HG03457 (cell line): Measurements from ENCODE around the gene ABCB9.

Experiments
- ATAC-seq: cut with Tn5 transposase; IDR thresholded peaks from one replicate; pipeline ENCODE4 v1.9.1; 2021; ENCODE audit warnings: moderate number of reproducible peaks; ENCODE audit not compliant: unreplicated experiment

ABCB9 gene

DNA sequence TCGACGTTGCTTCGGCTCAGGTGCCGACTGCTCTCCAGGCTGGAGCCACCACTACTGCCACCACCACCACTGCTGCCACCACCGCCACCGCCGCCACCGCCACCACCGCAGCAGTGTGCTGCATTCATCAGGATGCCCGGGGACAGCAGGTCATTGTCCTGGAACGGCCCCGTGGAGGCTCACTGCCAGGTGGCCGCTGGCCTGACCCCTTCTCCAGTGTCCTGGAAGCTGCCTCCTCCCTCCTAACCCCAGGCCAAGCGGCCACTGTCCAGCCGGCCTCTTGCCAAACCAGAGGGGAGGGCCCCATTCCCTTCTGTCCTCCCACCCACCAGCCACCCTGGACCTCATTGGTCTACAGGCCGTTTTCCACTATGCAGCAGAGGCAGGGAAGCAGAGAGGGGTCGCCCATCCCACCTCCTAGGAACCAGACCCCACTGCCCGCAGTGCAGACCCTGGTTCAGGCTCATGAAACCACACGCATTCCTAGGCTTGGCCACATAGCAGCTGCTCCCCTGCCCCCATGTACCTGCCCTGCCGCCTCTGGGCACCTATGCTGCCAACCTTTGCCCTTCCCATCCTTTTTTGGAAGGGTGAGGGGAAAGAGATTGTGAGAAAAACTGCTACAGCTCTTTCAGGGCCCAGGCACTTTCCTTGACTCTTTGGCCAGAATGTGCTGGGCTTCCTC lies 29.4 kb upstream of the ABCB9 start:
- no peak for ATAC-seq

DNA sequence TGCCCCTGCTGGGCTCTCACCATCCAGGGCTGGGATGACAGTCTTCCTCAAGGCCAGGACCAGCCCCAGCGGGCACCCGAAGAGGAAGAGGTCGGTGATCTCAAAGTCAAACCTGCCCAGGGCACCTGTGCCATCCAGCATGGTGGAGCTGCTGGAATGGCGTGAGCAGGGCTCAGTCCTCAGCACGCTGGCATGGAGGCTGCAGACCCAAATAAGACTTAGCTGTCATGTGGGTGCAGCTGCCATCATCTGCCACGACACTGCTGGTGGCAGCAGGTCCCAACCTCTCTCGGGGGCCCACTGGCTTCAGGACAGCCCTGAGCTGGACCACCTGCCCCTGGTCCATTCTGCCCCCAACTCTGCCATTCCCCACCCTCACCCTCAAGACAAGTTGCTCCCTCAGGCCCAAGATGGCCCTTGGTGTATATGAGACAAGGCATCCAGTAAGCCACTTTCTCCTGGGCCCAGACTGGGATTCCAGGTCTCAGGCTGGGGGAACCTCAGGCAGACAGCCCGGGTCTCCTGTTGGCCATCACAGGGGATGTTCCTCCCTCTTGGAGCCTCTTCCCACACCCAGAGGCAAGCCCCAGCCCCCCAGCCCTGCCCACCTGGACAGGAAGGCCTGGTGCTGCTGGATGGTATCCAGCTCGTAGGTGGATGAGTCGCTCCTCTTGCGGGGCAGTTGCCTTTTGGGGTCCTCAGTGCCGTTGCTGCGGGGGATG lies 28.7 kb upstream of the ABCB9 start:
- no peak for ATAC-seq

GRCh38 chr12:122994140-122994675 lies 27.9 kb upstream of the ABCB9 start:
- ATAC-seq: no peak

GRCh38 chr12:122992386-122992785 lies 26.1 kb upstream of the ABCB9 start:
- no peak for ATAC-seq

DNA sequence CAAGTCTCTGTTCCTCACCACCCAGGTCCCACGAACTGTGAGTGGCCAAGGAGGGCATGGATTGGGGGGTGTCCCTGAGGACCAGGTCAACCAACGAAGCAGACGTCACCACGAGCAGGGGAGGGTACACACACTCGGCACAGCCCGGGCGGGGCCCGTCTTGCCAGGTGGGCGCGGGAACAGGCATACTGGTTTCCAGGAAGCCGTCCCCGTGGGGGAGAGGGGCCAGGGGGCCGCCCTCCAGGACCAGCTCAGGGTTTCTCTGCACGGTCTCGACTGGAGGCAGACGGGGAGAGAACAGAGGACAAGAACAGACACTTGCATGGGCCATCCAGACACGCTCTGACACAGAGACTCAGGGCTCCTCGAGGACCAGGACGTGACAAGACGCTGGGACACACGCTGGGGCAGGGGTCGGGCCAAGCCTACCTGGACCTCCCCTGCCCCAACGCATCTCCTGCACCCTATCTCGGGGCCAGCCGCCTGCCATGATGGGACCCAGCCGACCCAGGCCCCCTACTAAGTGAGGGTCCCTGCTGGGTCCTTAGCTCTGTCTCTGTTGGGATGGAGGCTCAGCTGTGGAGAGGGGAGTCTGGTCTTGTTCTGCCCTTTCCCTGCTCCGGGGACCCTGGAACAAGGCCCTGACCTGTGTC lies 25.5 kb upstream of the ABCB9 start:
- ATAC-seq: no peak

- no peak for ATAC-seq
These were observed 24.8 kb upstream of the ABCB9 start for GRCh38 chr12:122990961-122991622.

GRCh38 chr12:122990561-122990960 lies 24.3 kb upstream of the ABCB9 start:
- no peak for ATAC-seq

DNA sequence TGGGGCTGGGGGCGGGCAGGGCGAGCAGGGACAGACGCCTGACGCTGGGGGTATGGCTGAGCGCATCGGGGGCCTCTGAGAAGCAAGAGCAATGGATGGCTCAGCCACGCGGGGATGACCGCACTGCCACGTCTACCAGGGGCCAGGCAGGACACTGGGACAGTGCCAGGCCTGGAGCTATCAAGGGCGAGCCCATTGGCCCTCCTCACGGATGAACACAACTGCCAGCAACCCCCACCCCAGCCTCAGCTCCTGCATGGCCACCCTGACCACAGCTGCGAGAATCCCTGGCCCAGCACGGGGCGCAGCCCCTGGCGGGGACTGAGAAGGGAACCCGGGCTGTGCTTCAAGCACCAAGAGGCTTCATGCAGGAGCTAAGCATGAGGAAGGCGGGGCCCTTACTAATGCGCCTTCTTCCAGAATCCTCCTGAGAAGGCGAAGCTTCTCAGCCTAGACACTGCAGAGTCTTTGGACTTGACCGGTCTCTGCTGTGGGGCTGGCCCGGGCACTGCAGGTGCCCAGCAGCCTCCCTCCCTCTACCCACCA lies 23.7 kb upstream of the ABCB9 start:
- ATAC-seq: no peak

- ATAC-seq: no peak
These were observed 23.1 kb upstream of the ABCB9 start for GRCh38 chr12:122989225-122989839.

DNA sequence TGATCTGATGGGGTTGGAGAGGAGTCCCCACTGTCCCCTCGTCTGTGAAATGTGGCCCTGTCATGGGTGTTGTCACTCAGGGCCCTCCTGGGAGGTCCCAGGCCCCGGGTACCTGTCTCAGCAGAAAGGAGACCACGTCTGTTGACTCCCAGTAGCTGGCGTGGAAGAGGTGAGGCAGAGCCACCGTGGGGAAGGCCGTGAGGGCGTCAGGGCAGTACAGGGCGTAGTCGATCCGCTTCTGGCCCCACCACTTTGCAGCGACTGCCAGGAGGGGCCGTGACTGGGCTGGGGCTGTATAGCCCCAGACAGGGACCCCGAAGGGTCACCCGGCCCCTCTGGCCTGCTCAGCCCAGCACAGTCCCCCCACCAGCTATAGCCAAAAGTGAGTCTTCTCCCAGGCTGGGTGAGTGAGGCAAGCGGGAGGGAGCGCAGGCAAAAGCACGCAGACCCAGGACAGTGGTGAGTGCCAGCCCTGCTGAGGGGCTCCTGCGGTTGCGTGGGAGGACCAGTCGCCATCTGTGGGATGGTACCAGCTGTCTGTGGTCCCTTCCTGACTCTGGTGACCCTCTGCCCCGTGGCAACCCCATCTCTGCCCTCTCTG lies 22.4 kb upstream of the ABCB9 start:
- no peak for ATAC-seq

DNA sequence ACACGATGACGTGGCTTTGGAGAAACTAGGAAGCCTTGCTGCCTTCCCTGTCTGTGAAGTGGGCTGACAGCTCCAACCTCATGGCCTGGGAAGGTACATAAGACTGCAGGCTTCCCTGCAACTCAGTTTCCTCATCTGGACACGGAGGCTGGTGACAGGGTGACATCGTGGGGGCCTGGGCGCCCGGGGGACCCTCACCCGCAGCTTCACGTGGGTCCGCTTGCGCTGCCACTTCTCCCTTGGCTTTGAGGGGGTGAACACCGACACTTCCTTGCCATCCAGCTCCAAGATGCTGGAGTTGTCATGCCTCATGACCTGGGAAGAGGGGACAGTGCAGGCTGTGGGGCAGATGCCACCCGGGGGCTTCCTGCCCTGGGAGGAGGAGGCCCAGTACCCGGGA lies 21.8 kb upstream of the ABCB9 start:
- no peak for ATAC-seq

- no peak for ATAC-seq
These were observed 21.1 kb upstream of the ABCB9 start for GRCh38 chr12:122987086-122987951.

- no peak for ATAC-seq
These were observed 20.1 kb upstream of the ABCB9 start for GRCh38 chr12:122986258-122986871.

DNA sequence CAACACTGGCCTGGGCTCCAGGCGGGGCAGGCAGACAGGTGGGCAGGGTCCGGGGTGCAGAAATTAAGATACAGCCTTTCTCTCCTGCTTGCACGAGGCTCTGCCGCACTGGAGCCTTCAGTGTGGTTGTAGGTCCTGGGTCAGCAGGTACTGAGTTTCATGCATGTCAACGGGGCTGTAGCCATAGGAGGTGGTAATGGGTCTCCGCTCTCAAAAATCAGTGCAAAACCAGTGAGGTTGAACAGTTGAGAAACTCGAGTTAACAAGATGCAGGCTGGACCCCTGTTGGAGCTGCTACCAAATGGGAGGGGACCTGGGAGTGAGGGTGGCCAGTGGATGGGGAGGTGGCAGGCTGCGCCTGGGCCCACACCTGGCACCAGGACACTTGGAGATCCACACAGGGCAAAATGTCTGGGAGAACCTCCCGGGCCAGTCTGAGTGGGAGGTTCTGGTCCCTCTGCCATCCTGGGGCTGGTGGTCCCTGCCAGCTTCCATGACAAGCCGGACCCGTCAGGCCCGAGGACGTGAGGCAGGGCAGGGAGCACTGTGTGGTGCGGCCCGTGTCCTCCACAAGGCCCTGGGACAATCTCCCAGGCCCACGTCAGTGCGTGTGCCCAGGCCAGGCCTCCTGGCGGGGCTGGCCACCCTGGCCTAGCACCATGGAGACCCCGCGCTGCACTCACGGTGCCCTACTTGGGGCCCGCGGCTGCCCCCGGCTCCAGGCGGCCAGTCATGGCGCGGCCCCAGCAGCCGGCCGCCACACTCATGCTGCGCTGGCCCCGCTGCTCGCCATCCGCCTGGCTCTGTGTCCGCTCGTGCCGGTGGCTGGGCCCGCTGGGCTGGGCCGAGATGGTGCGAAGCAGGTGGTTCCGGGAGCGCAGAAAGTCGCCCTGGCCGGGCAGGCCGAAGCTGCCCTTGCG lies 19.3 kb upstream of the ABCB9 start:
- ATAC-seq: no peak

DNA sequence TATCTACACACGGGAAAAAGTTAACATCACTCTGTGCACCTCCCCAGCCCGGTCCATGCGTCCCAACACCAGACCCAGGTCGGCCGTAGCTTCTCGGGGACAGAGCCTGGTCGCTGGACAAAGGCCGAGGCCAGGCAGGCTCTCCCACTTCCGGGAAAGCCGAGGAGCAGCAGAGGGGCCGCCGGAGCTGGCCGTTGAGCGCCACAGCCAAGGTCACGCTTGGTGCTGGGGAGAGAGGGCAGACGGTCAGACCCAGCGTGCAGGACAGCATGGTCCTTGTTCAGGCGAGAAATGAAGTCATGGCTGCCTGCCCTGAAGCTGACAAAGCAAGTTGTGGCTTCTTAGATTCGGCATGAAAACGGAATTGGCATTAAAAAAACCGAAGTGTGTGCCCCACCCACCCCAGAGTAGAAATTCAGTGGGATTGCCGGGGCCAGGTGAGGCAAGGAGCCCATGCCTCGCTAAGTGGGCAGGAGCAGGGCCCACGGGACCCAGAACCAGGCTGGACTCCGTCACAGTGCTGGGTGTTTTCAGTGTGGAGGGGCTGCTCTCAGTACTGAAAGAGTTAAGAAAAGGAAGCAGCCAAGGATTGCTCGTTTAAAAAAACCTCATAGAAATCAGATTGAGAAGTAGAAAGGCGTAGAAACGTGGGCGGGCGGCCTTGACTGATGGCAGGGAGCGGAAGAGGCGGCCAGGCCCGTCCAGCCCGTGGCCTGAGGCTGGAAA lies 18.5 kb upstream of the ABCB9 start:
- ATAC-seq: no peak

- no peak for ATAC-seq
These were observed 17.7 kb upstream of the ABCB9 start for GRCh38 chr12:122983789-122984515.
